OCI-LY7 (cell line): ENCODE results near the gene ZNF582. TPM values are rescaled to one million over a fixed set of nuclear protein-coding genes. Genes with fewer than 3 reads are reported as not detected.

Experiments used
- Bru-seq: library from RNA; stranded (reverse); fragments of 400-500 nt; gene quantifications from one replicate; lab custom pipeline; 2021; lab: Mats Ljungman, UMichigan
- BruChase-seq, 2 experiments: library from RNA; stranded (reverse); fragments of 400-500 nt; gene quantifications; one replicate each; lab custom pipeline; 2021; lab: Mats Ljungman, UMichigan
- BruUV-seq: library from RNA; stranded (reverse); fragments of 400-500 nt; replicated peaks from 2 replicates; lab custom pipeline; 2021; lab: Mats Ljungman, UMichigan
- CTCF ChIA-PET: fragments of 300-600 bp; sonication (Branson Sonifier 250); formaldehyde crosslinking; loops from one replicate; lab custom pipeline; 2022; ENCODE audit warnings: antibody characterized with exemption; ENCODE audit not compliant: unreplicated experiment; lab: Charles Lee
- POLR2A ChIA-PET: fragments of 300-600 bp; sonication (Branson Sonifier 250); formaldehyde crosslinking; loops from one replicate; lab custom pipeline; 2022; ENCODE audit warnings: antibody characterized with exemption; lab: Charles Lee
- DNase-seq: peaks from one replicate; pipeline ENCODE4 v3.0.0-alpha.2; 2015; ENCODE audit warnings: low spot score
- H2AFZ ChIP-seq: fragments of 200-600 bp; sonication (generic), shearing (Covaris generic); 2 replicates; pipeline ENCODE4 v1.6.1; 2014; ENCODE audit warnings: mild to moderate bottlenecking, antibody characterized with exemption, low read length, moderate library complexity
- H3K27ac ChIP-seq: fragments of 200-600 bp; sonication (generic); 2 replicates; pipeline ENCODE4 v1.5.1; 2014; ENCODE audit warnings: mixed run types, low read depth, mild to moderate bottlenecking, moderate library complexity, low read length, inconsistent platforms; ENCODE audit not compliant: poor library complexity, severe bottlenecking
- H3K36me3 ChIP-seq: fragments of 200-600 bp; sonication (generic); 2 replicates; pipeline ENCODE4 v1.6.1; 2014; ENCODE audit warnings: mild to moderate bottlenecking, antibody characterized with exemption, low read length, moderate library complexity, mixed read lengths; ENCODE audit not compliant: insufficient read depth
- H3K4me1 ChIP-seq: fragments of 200-600 bp; sonication (generic); 2 replicates; pipeline ENCODE4 v1.5.1; 2014; ENCODE audit warnings: mild to moderate bottlenecking, low read length; ENCODE audit not compliant: insufficient read depth, poor library complexity, severe bottlenecking
- H3K4me2 ChIP-seq: fragments of 200-600 bp; sonication (generic); 2 replicates; pipeline ENCODE4 v1.6.1; 2014; ENCODE audit warnings: mild to moderate bottlenecking, low read length
- H3K4me3 ChIP-seq: fragments of 200-600 bp; sonication (generic); 2 replicates; pipeline ENCODE4 v1.5.1; 2014; ENCODE audit warnings: mild to moderate bottlenecking, low read depth, low read length; ENCODE audit not compliant: poor library complexity, severe bottlenecking
- H3K79me2 ChIP-seq: fragments of 200-600 bp; sonication (generic); 2 replicates; pipeline ENCODE4 v1.6.1; 2016; ENCODE audit warnings: low read depth, mild to moderate bottlenecking, low read length, moderate library complexity, mixed read lengths; ENCODE audit not compliant: insufficient read depth
- H3K9me2 ChIP-seq: fragments of 200-600 bp; sonication (generic); 2 replicates; pipeline ENCODE4 v1.6.1; 2016; ENCODE audit warnings: mild to moderate bottlenecking, low read length, mixed read lengths; ENCODE audit not compliant: insufficient read depth
- H3K9me3 ChIP-seq: fragments of 200-600 bp; sonication (generic); 2 replicates; pipeline ENCODE4 v1.6.1; 2014; ENCODE audit warnings: mild to moderate bottlenecking, mixed run types, low read length, mixed read lengths
- H4K20me1 ChIP-seq: fragments of 200-600 bp; sonication (generic); 2 replicates; pipeline ENCODE4 v1.6.1; 2014; ENCODE audit warnings: mild to moderate bottlenecking, antibody characterized with exemption, low read length, moderate library complexity, mixed read lengths; ENCODE audit not compliant: insufficient read depth
- EZH2phosphoT487 ChIP-seq: fragments of 200-600 bp; sonication (generic); IDR thresholded peaks from 2 replicates; pipeline ENCODE4 v1.6.1; 2018; ENCODE audit warnings: low read depth, borderline replicate concordance, mild to moderate bottlenecking, mixed run types, antibody characterized with exemption, low read length, moderate library complexity, mixed read lengths
- intact Hi-C: fragments of 100-400 bp; cut with micrococcal nuclease; formaldehyde crosslinking; loops from one replicate; pipeline ENCODE4 v1.10.0; 2022; ENCODE audit not compliant: unreplicated experiment
- long read RNA-seq: library from polyadenylated mRNA; stranded (forward); transcript quantifications from one replicate; pipeline ENCODE4 v2.0.0, GENCODE V29; 2022
- total RNA-seq, 2 experiments: library from RNA; depleted of rRNA in 1 of 2; stranded (reverse); fragments of >200 nt in 1 of 2; shearing (Covaris generic) in 1 of 2; gene quantifications; 2 replicates each; pipeline ENCODE4 v1.2.3, GENCODE V29; 2014 to 2022
- TF ChIP-seq, protein P1 (sequence below): fragments of 200-600 bp; sonication (generic); conservative IDR thresholded peaks from 2 replicates; pipeline ENCODE4 v1.5.1; 2014; ENCODE audit warnings: mild to moderate bottlenecking, antibody characterized with exemption, low read length, moderate library complexity, mixed read lengths

ZNF582 gene
- total RNA-seq (2014; rRNA removed; shearing (Covaris generic)): not detected in 2 replicates
- total RNA-seq (2022): 0.20 TPM in 1 of 2 replicates, not detected in the other
- Bru-seq, nascent RNA: percentile 30 among the genes with signal in this experiment
- BruChase-seq, experiment 1, labeled RNA remaining after a 6-hour chase: percentile 18 among the genes with signal in this experiment
- percentile 27 among the genes with signal in this experiment for BruChase-seq, experiment 2, labeled RNA remaining after a 2-hour chase
- long read RNA-seq, partial matches to known transcripts: 0 of 1 reads
- long read RNA-seq, other reads (novel, unspliced or antisense): 1 of 1 reads

DNA sequence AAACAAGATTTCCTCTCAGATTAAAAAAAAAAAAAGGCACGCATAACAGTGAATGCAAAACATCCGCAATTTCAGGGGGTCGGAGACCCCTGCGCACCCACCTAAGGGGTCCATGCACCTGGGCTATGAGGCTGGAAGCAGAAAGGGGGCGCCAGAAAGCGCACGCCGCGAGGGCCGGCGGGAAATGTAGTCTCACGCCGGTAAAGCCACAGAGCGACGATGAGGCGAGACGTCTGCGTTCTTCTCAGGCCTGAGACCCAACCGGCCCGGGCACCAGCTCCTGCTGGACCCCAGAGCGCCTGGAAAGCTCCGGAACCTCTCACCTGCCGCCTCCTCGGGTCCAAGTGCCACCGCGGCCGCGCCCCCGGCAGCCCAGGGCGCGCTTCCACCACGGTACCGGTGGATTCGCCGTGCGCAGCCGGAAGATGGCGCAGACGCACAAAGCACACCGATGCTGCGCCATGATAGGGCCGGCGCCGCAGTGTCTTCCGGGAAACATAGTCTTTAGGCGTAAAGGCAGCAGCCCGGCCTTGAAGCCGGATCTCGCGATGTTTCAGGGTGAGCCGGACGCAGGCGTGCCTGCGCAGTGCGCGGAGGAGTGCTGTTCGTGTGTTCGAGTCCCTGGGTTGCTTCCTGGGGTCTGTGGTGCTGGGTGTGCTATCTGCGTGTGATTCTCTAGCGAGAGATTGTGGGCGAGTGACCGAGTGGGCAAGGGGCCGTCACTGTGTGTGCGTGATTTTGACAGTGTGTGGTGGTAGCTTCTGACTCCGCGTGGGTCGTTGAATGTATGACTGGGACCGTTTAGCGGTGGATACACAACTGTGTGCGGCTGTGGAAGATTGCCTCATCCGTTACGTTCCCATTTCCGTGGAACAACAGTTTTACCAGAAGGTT lies at the start of gene ZNF582:
Gene ZNF582 (minus strand): TSS at position 416 of the 894 bp plus-strand sequence. CDS start 1,782 bp downstream, outside the sequence.
- POLR2A ChIA-PET: interaction anchor here (0.7 kb wide), 1 partner anchor 801 kb away, joined by 3 read pairs; no protein-coding TSS in a partner anchor
- H3K79me2 ChIP-seq: no peaks in the 10 kb centered on the region
- no peak within 1 kb of the TSS for H2AFZ ChIP-seq
- no peaks in the 10 kb centered on the region for H3K9me2 ChIP-seq
- DNase-seq: no peak
- no peak for TF ChIP-seq EZH2phosphoT487
- TF ChIP-seq, protein P1, sequence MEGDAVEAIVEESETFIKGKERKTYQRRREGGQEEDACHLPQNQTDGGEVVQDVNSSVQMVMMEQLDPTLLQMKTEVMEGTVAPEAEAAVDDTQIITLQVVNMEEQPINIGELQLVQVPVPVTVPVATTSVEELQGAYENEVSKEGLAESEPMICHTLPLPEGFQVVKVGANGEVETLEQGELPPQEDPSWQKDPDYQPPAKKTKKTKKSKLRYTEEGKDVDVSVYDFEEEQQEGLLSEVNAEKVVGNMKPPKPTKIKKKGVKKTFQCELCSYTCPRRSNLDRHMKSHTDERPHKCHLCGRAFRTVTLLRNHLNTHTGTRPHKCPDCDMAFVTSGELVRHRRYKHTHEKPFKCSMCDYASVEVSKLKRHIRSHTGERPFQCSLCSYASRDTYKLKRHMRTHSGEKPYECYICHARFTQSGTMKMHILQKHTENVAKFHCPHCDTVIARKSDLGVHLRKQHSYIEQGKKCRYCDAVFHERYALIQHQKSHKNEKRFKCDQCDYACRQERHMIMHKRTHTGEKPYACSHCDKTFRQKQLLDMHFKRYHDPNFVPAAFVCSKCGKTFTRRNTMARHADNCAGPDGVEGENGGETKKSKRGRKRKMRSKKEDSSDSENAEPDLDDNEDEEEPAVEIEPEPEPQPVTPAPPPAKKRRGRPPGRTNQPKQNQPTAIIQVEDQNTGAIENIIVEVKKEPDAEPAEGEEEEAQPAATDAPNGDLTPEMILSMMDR: 0 out of 2 replicates have a peak, but pooled peaks have one; percentile 29
- H3K27ac ChIP-seq: no peak within 1 kb of the TSS
- H4K20me1 ChIP-seq: no peaks in the 10 kb centered on the region
- CTCF ChIA-PET: no interaction called here
- H3K4me1 ChIP-seq: no peaks in the 10 kb centered on the region
- H3K4me3 ChIP-seq: no peak within 1 kb of the TSS
- BruUV-seq: no TSS peak
- H3K36me3 ChIP-seq: no peaks in the 10 kb centered on the region
- no peaks in the 10 kb centered on the region for H3K9me3 ChIP-seq
- H3K4me2 ChIP-seq: no peak within 1 kb of the TSS
- intact Hi-C loops: no loop called here

DNA sequence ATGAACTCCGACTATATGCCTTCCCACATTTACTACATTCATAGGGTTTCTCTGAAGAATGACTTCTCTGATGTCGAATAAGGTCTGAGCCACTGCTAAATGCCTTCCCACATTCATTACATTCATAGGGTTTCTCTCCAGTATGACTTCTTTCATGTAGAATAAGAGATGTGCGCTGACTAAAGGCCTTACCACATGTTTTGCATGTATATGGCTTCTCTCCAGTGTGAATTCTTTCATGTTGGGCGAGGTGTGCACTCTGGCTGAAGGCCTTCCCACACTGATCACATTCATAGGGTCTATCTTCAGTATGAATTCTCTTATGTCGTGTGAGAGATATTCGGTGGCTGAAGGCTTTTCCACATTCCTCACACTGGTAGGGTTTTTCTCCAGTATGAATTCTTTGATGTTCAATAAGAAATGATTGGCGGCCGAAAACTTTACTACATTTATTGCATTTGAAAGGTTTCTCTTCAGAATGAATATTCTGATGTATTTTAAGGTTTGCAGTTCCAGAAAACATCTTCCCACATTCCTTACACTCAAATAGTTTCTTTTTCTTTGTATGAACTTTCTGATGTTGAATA lies 48.0 kb upstream of the ZNF582 start:
- H3K4me1 ChIP-seq: no peaks in the 10 kb centered on the region
- H2AFZ ChIP-seq: no peak overlapping the region
- H3K79me2 ChIP-seq: no peaks in the 10 kb centered on the region
- no peaks in the 10 kb centered on the region for H3K9me2 ChIP-seq
- intact Hi-C loops: no loop called here
- H3K4me2 ChIP-seq: no peak overlapping the region
- no peak overlapping the region for H3K27ac ChIP-seq
- TF ChIP-seq, protein P1: no peak
- TF ChIP-seq EZH2phosphoT487: no peak
- peaks cover 34% of the 10 kb centered on the region for H3K9me3 ChIP-seq
- H3K4me3 ChIP-seq: no peak overlapping the region
- DNase-seq: no peak
- no peaks in the 10 kb centered on the region for H4K20me1 ChIP-seq
- BruUV-seq: no TSS peak
- CTCF ChIA-PET: no interaction called here
- POLR2A ChIA-PET: no interaction called here
- no peaks in the 10 kb centered on the region for H3K36me3 ChIP-seq
